H9 (cell line): ENCODE measurements around the gene LYAR. TPM values are rescaled to one million over a fixed set of nuclear protein-coding genes. Genes with fewer than 3 reads are reported as not detected.

Source experiments
- DNase-seq: peaks from one replicate; pipeline ENCODE4 v3.0.0-alpha.2; 2017
- H2AFZ ChIP-seq: one replicate; pipeline ENCODE4 v1.6.1; 2013; ENCODE audit warnings: mild to moderate bottlenecking, low read length, control low read depth, moderate library complexity
- H2AK5ac ChIP-seq: 2 replicates; pipeline ENCODE4 v1.6.1; 2013; ENCODE audit warnings: low read length, control low read depth, mixed read lengths; ENCODE audit not compliant: insufficient read length
- H2BK120ac ChIP-seq: one replicate; pipeline ENCODE4 v1.6.1; 2013; ENCODE audit warnings: low read depth, mild to moderate bottlenecking, low read length, control low read depth, inconsistent platforms; ENCODE audit not compliant: poor library complexity, severe bottlenecking
- H2BK12ac ChIP-seq: 2 replicates; pipeline ENCODE4 v1.6.1; 2013; ENCODE audit warnings: low read length, control low read depth, mixed read lengths, low read depth; ENCODE audit not compliant: insufficient read length
- H2BK15ac ChIP-seq: 2 replicates; pipeline ENCODE4 v1.6.1; 2013; ENCODE audit warnings: low read depth, low read length, control low read depth
- H2BK20ac ChIP-seq: one replicate; pipeline ENCODE4 v1.6.1; 2013; ENCODE audit warnings: low read depth, mild to moderate bottlenecking, low read length, control low read depth, inconsistent platforms; ENCODE audit not compliant: poor library complexity, severe bottlenecking
- H2BK5ac ChIP-seq: 2 replicates; pipeline ENCODE4 v1.6.1; 2013; ENCODE audit warnings: low read length, control low read depth, mixed read lengths; ENCODE audit not compliant: insufficient read length
- H3K14ac ChIP-seq: 2 replicates; pipeline ENCODE4 v1.6.1; 2013; ENCODE audit warnings: low read length, control low read depth; ENCODE audit not compliant: insufficient read depth
- H3K18ac ChIP-seq: 2 replicates; pipeline ENCODE4 v1.6.1; 2013; ENCODE audit warnings: low read depth, mild to moderate bottlenecking, mixed read lengths, low read length, control low read depth; ENCODE audit not compliant: insufficient read length
- H3K23ac ChIP-seq: 2 replicates; pipeline ENCODE4 v1.6.1; 2013; ENCODE audit warnings: low read length, control low read depth, mixed read lengths, low read depth; ENCODE audit not compliant: insufficient read length
- H3K23me2 ChIP-seq: 2 replicates; pipeline ENCODE4 v1.6.1; 2013; ENCODE audit warnings: low read depth, mild to moderate bottlenecking, mixed read lengths, low read length, control low read depth; ENCODE audit not compliant: insufficient read length, poor library complexity, severe bottlenecking
- H3K27ac ChIP-seq: 2 replicates; pipeline ENCODE4 v1.5.1; 2013; ENCODE audit warnings: low read length, control low read depth, mixed read lengths, low read depth; ENCODE audit not compliant: insufficient read length
- H3K27me3 ChIP-seq: 2 replicates; pipeline ENCODE4 v1.6.1; 2013; ENCODE audit warnings: low read length, control low read depth, inconsistent platforms; ENCODE audit not compliant: insufficient read depth
- H3K4ac ChIP-seq: 2 replicates; pipeline ENCODE4 v1.6.1; 2013; ENCODE audit warnings: low read depth, mild to moderate bottlenecking, control low read depth, inconsistent platforms, low read length, moderate library complexity
- H3K4me1 ChIP-seq: 2 replicates; pipeline ENCODE4 v1.6.1; 2013; ENCODE audit warnings: low read length, control low read depth, inconsistent platforms; ENCODE audit not compliant: insufficient read depth
- H3K4me2 ChIP-seq: 2 replicates; pipeline ENCODE4 v1.6.1; 2013; ENCODE audit warnings: low read length, control low read depth, mixed read lengths; ENCODE audit not compliant: insufficient read length, insufficient read depth
- H3K56ac ChIP-seq: 2 replicates; pipeline ENCODE4 v1.6.1; 2013; ENCODE audit warnings: low read depth, mild to moderate bottlenecking, mixed read lengths, low read length, control low read depth; ENCODE audit not compliant: insufficient read length
- H3K79me1 ChIP-seq: 2 replicates; pipeline ENCODE4 v1.6.1; 2013; ENCODE audit warnings: low read depth, mild to moderate bottlenecking, moderate library complexity, low read length, control low read depth, inconsistent platforms; ENCODE audit not compliant: insufficient read depth, poor library complexity, severe bottlenecking
- H3K79me2 ChIP-seq: 2 replicates; pipeline ENCODE4 v1.6.1; 2013; ENCODE audit warnings: low read length, control low read depth, inconsistent platforms; ENCODE audit not compliant: insufficient read depth
- H3K9ac ChIP-seq: 2 replicates; pipeline ENCODE4 v1.6.1; 2013; ENCODE audit warnings: low read length, control low read depth, mixed read lengths; ENCODE audit not compliant: insufficient read length; ENCODE audit errors: extremely low read depth
- H3K9me3 ChIP-seq: one replicate; pipeline ENCODE4 v1.6.1; 2013; ENCODE audit warnings: low read depth, low read length, inconsistent platforms; ENCODE audit not compliant: control insufficient read depth
- H3T11ph ChIP-seq: one replicate; pipeline ENCODE4 v1.6.1; 2013; ENCODE audit warnings: mild to moderate bottlenecking, low read length, control low read depth, inconsistent platforms
- H4K20me1 ChIP-seq: one replicate; pipeline ENCODE4 v1.6.1; 2013; ENCODE audit not compliant: control insufficient read depth, insufficient read length, insufficient read depth
- H4K5ac ChIP-seq: 2 replicates; pipeline ENCODE4 v1.6.1; 2013; ENCODE audit warnings: low read depth, mild to moderate bottlenecking, mixed read lengths, low read length, control low read depth; ENCODE audit not compliant: insufficient read length
- H4K8ac ChIP-seq: replicated peaks from 2 replicates; pipeline ENCODE4 v1.6.1; 2013; ENCODE audit warnings: low read length, control low read depth, mixed read lengths, low read depth; ENCODE audit not compliant: insufficient read length
- H4K91ac ChIP-seq: 2 replicates; pipeline ENCODE4 v1.6.1; 2013; ENCODE audit warnings: low read depth, mild to moderate bottlenecking, moderate library complexity, mixed read lengths, low read length, control low read depth; ENCODE audit not compliant: insufficient read length
- H3K27ac Mint-ChIP-seq, 3 experiments: 2 replicates in 2 of 3; 3 replicates in 1 of 3; pipeline ENCODE4 v1.8.0; 2020 to 2021; ENCODE audit warnings: mixed read lengths in 3 of 3, mild to moderate bottlenecking in 1 of 3, moderate library complexity in 1 of 3
- H3K27me3 Mint-ChIP-seq: 2 replicates; pipeline ENCODE4 v1.8.0; 2021; ENCODE audit warnings: low read depth, mild to moderate bottlenecking, moderate library complexity, mixed read lengths
- H3K36me3 Mint-ChIP-seq, 3 experiments: 2 replicates in 2 of 3; 3 replicates in 1 of 3; pipeline ENCODE4 v1.8.0; 2020 to 2021; ENCODE audit warnings: low read depth in 3 of 3, mixed read lengths in 3 of 3; ENCODE audit not compliant: insufficient read depth in 1 of 3
- H3K4me1 Mint-ChIP-seq, 2 experiments: 2 replicates each; pipeline ENCODE4 v1.8.0; 2020; ENCODE audit warnings: mixed read lengths in 2 of 2
- H3K4me3 Mint-ChIP-seq, 2 experiments: 2 replicates in 1 of 2; 3 replicates in 1 of 2; pipeline ENCODE4 v1.8.0; 2020 to 2021; ENCODE audit warnings: mild to moderate bottlenecking in 2 of 2, mixed read lengths in 2 of 2, moderate library complexity in 1 of 2
- H3K9me3 Mint-ChIP-seq, 2 experiments: 2 replicates in 1 of 2; 3 replicates in 1 of 2; pipeline ENCODE4 v1.8.0; 2020; ENCODE audit warnings: mild to moderate bottlenecking in 2 of 2, mixed read lengths in 2 of 2, moderate library complexity in 1 of 2
- CTCF ChIP-seq: fragments of 200-600 bp; sonication (generic); conservative IDR thresholded peaks from 3 replicates; pipeline ENCODE4 v1.8.0; 2021; ENCODE audit warnings: antibody characterized with exemption, mild to moderate bottlenecking
- WGBS: extraction: QIAGEN DNeasy Blood & Tissue Kit; methylation state at CpG from one replicate; pipeline ENCODE4 v1.1.7; 2013; ENCODE audit warnings: missing lambda C conversion rate, low lambda C conversion rate, mixed read lengths; ENCODE audit not compliant: insufficient read length; ENCODE audit errors: extremely low coverage; 5-methylcytosine and 5-hydroxymethylcytosine counted together
- total RNA-seq: library from RNA; stranded (reverse); gene quantifications from 2 replicates; pipeline ENCODE4 v1.2.1, GENCODE V29; 2021

LYAR gene
- total RNA-seq, 1 experiment from 2014 or later, result 50.9 TPM

GRCh38 chr4:4254666-4255065 is 35.3 kb downstream of the LYAR start:
- no peak overlapping the region for H2BK20ac ChIP-seq
- no peak overlapping the region for H3K14ac ChIP-seq
- H3K4me2 ChIP-seq, result no peak overlapping the region
- no peaks in the 10 kb centered on the region for H3K23me2 ChIP-seq
- H3K79me1 ChIP-seq, result no peaks in the 10 kb centered on the region
- no peak overlapping the region for H3K4ac ChIP-seq
- H4K8ac ChIP-seq, result no peak overlapping the region
- H3T11ph ChIP-seq, result no peak overlapping the region
- no peaks in the 10 kb centered on the region for H3K9me3 ChIP-seq
- Mint-ChIP-seq H3K9me3 (no peaks in the 10 kb centered on the region), H3K36me3 (no peaks in the 10 kb centered on the region), H3K27me3 (peaks cover 16% of the 10 kb centered on the region), H3K4me3 (no peak overlapping the region), H3K4me1 (peaks cover 3% of the 10 kb centered on the region in 2 experiments; a peak in 1 of 4 replicates), H3K27ac (no peak overlapping the region)
- no CpG with 5 or more reads among the region's 6 CpGs for WGBS
- no peak overlapping the region for H2AK5ac ChIP-seq
- H3K9ac ChIP-seq, result no peak overlapping the region
- no peak overlapping the region for H4K5ac ChIP-seq
- no peak overlapping the region for H2BK5ac ChIP-seq
- no peak overlapping the region for H2BK12ac ChIP-seq
- no peak overlapping the region for H2BK120ac ChIP-seq
- H3K27me3 ChIP-seq, result peaks cover 3% of the 10 kb centered on the region; the same call in 1 of the 2 replicates
- DNase-seq, result no peak
- no peak overlapping the region for H3K18ac ChIP-seq
- H2BK15ac ChIP-seq, result no peak overlapping the region
- H3K56ac ChIP-seq, result no peak overlapping the region
- no peaks in the 10 kb centered on the region for H4K20me1 ChIP-seq
- no peak overlapping the region for H4K91ac ChIP-seq
- no peaks in the 10 kb centered on the region for H3K4me1 ChIP-seq
- TF ChIP-seq CTCF, result no peak
- no peaks in the 10 kb centered on the region for H3K79me2 ChIP-seq
- H2AFZ ChIP-seq, result no peak overlapping the region
- H3K27ac ChIP-seq, result no peak overlapping the region
- no peak overlapping the region for H3K23ac ChIP-seq
